Testis (tissue), 3 donors: ENCODE data around the gene TFF2. TPM values are rescaled to one million over a fixed set of nuclear protein-coding genes. Genes with fewer than 3 reads are reported as not detected.
A peak's percentile ranks its signal among the peaks of the same experiment; 100 is the strongest.

ENCODE experiments used
- DNase-seq: peaks from one replicate; pipeline ENCODE4 v3.0.0-alpha.2; 2019
- H3K27ac ChIP-seq, 2 donors: fragments of 200-600 bp; sonication (generic); one replicate each; pipeline ENCODE4 v1.5.1; 2019
- H3K27me3 ChIP-seq: fragments of 200-600 bp; sonication (generic); one replicate; pipeline ENCODE4 v1.5.1; 2019
- H3K36me3 ChIP-seq: fragments of 200-600 bp; sonication (generic); one replicate; pipeline ENCODE4 v1.5.1; 2017; ENCODE audit warnings: low read depth; ENCODE audit errors: missing control alignments
- H3K4me1 ChIP-seq: fragments of 200-600 bp; sonication (generic); one replicate; pipeline ENCODE4 v1.5.1; 2019
- H3K4me3 ChIP-seq, 2 donors: fragments of 200-600 bp; sonication (generic); one replicate each; pipeline ENCODE4 v1.5.1; 2017 to 2019
- H3K9me3 ChIP-seq: fragments of 200-600 bp; sonication (generic); one replicate; pipeline ENCODE4 v1.5.1; 2017
- POLR2A ChIP-seq: fragments of 450-650 bp; IDR thresholded peaks from one replicate; pipeline ENCODE4 v1.6.1; 2017; ENCODE audit warnings: antibody characterized with exemption, mild to moderate bottlenecking, moderate library complexity
- WGBS, 2 donors: methylation state at CpG; one replicate each; pipeline ENCODE4 v1.1.5; 2018; 5-methylcytosine and 5-hydroxymethylcytosine counted together
- intact Hi-C: fragments of 100-400 bp; cut with DNase I; formaldehyde crosslinking; loops from one replicate; pipeline ENCODE4 v1.15.1; 2023; ENCODE audit warnings: low total_unique reads
- polyA plus RNA-seq: library from polyadenylated mRNA; stranded (reverse); fragments of 350-450 nt; fragmentation: Illumina TruSeq; extraction: RNeasy Lipid Tissue Mini Kit (QIAGEN cat#74804); gene quantifications from one replicate; pipeline ENCODE4 v1.2.3, GENCODE V29; 2014; ENCODE audit warnings: low read depth, low replicate concordance; ENCODE audit not compliant: insufficient read depth
- total RNA-seq, 2 donors: library from RNA; depleted of rRNA; stranded (reverse); fragments of >200 nt; gene quantifications; one replicate each; pipeline ENCODE4 v1.2.3, GENCODE V29; 2016
- TF ChIP-seq, protein P1 (sequence below), 3 experiments: fragments of 450-650 bp in 2 of 3; fragments of 200-600 bp in 1 of 3; sonication (generic) in 1 of 3; IDR thresholded peaks; one replicate each; pipeline ENCODE4 v1.5.1; 2016 to 2019; ENCODE audit warnings: antibody characterized with exemption in 3 of 3, mild to moderate bottlenecking in 2 of 3, moderate library complexity in 1 of 3

The TFF2 gene
- total and polyA plus RNA-seq, 3 donors from 2014 or later: not detected

DNA sequence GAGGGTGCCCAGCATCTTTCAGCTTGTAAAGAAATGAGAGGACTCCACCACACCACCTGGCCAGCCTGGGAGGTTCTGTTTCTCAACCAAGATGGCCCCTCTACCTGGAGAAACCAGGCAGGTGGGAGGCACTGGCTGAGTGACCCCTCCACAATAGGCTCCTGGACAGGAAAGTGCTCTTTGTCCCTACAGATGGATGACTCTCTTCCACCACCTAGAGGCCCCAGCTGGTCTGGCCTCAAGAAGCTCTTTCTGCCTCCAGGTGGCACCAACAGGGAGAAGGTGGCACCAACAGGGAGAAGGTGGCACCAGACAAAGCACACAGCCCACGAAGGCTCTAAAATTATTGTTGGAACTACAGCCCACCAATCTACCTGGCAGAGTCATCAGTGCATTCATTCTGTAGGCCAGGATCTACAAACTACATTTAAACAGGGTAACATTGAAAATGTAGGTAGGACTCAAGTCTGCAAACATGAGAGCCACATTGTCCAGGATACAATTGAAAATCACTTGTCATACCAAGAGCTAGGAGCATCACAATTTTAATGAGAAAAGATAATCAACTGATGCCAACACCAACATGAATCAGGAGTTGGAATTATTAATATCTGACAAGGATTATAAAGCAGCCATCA is 30.7 kb upstream of the TFF2 start:
- intact Hi-C loops: no loop called here
- DNase-seq: peak; percentile 34

DNA sequence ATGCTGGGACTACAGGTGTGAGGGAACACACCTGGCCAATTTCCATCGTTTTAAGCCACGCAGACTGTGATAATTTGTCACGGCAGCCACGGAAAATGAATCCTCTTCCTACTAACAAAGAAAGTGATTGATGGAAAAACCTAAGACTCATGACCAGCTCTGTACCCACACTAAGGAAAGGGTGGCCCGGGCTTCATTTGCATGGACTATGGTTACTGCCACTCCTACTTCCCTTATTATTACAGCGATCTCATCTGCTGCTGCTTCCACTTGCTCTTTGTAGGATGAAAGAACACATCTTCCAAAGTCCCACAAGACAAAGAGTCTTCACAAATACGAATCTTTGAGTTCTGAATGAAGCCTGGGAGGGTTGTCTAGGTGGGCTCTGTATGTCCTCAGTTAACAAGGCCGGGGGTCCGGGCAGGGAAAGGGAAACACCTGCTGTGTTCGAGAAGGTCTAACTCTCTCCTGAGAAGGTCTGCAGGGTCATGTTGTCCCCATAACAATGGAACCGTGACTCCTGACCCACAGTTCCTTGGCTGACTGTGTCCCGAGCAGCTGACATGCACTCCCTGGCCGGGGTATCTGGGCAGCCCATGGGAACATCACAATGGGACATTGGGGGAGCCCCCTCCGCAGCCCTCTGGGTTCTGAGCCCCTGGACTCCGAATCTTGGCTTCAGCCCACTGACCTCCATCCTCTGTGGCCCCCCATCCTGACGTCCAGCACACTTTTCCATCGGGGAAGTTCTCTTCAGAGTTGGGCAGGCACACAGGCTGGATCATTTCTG is 28.8 kb upstream of the TFF2 start:
- H3K4me1 ChIP-seq: no peaks in the 10 kb centered on the region
- H3K27me3 ChIP-seq: no peaks in the 10 kb centered on the region
- 82 to 87% methylated on average over 16 to 17 of the region's 17 CpGs for WGBS, 2 donors
- DNase-seq: no peak
- no peaks in the 10 kb centered on the region for H3K36me3 ChIP-seq
- intact Hi-C loops: no loop called here
- TF ChIP-seq, protein P1, sequence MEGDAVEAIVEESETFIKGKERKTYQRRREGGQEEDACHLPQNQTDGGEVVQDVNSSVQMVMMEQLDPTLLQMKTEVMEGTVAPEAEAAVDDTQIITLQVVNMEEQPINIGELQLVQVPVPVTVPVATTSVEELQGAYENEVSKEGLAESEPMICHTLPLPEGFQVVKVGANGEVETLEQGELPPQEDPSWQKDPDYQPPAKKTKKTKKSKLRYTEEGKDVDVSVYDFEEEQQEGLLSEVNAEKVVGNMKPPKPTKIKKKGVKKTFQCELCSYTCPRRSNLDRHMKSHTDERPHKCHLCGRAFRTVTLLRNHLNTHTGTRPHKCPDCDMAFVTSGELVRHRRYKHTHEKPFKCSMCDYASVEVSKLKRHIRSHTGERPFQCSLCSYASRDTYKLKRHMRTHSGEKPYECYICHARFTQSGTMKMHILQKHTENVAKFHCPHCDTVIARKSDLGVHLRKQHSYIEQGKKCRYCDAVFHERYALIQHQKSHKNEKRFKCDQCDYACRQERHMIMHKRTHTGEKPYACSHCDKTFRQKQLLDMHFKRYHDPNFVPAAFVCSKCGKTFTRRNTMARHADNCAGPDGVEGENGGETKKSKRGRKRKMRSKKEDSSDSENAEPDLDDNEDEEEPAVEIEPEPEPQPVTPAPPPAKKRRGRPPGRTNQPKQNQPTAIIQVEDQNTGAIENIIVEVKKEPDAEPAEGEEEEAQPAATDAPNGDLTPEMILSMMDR (IDR thresholded peaks at IDR 0.05): no peak
- no peak for TF ChIP-seq POLR2A
- H3K4me3 ChIP-seq: no peak overlapping the region
- no peak overlapping the region for H3K27ac ChIP-seq
- no peaks in the 10 kb centered on the region for H3K9me3 ChIP-seq

More for the DNA sequence above, 30.7 kb upstream of the TFF2 start:
- H3K27ac ChIP-seq: no peak overlapping the region
- H3K4me3 ChIP-seq: no peak overlapping the region
- TF ChIP-seq, protein P1 (IDR thresholded peaks at IDR 0.05): peak in 2 of 3 experiments; percentile 20 to 37
- no peak for TF ChIP-seq POLR2A
- H3K4me1 ChIP-seq: no peaks in the 10 kb centered on the region
- no peaks in the 10 kb centered on the region for H3K27me3 ChIP-seq
- no peaks in the 10 kb centered on the region for H3K36me3 ChIP-seq
- H3K9me3 ChIP-seq: no peaks in the 10 kb centered on the region
- WGBS, 2 donors: 76 to 88% methylated on average over 1 of the region's 1 CpG

DNA sequence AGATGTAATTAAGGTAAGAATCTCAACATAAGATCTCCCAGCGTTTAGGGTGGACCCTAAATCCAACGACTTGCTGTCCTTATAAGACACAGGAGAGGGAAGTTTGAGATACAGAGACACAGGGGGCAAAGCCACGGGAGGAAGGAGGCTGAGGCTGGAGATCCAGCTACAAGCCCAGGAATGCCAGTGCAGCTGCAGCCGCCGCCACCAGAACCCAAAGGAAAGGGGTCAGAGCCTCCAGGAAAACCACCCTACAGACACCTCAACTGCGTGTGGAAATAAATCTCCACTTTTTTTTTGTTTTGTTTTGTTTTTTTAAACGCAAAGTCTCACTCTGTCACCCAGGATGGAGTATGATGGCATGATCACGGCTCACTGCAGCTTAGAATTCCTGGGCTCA is 27.6 kb upstream of the TFF2 start:
- DNase-seq: no peak
- intact Hi-C loops: no loop called here
- H3K4me3 ChIP-seq: no peak overlapping the region
- H3K27ac ChIP-seq: no peak overlapping the region
- H3K27me3 ChIP-seq: no peaks in the 10 kb centered on the region
- TF ChIP-seq, protein P1 (IDR thresholded peaks at IDR 0.05): no peak
- no peak for TF ChIP-seq POLR2A
- H3K36me3 ChIP-seq: no peaks in the 10 kb centered on the region
- 82 to 86% methylated on average over 8 of the region's 8 CpGs for WGBS, 2 donors
- no peaks in the 10 kb centered on the region for H3K9me3 ChIP-seq
- no peaks in the 10 kb centered on the region for H3K4me1 ChIP-seq

DNA sequence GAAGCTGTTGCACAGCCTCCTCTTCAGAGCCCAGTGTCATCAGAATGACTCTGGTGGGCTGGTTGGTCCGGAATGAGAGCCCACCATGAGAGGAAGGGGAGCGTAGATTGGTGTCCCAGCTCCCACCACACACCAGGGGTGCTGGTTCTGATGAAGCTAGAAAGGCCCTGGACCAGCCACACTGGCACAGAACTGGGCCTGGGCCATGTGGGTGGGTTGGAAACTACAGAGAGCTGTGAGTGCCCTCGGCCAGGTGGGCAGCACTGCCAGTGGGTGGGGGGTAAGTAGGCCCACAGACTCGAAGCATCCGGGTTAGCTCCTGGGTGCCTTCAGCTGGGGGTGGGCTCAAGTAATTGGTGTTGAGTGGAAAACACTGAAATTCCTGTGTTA is 27.2 kb upstream of the TFF2 start:
- no peaks in the 10 kb centered on the region for H3K4me1 ChIP-seq
- no peak for DNase-seq
- no peak for TF ChIP-seq POLR2A
- TF ChIP-seq, protein P1 (IDR thresholded peaks at IDR 0.05): no peak
- no peaks in the 10 kb centered on the region for H3K27me3 ChIP-seq
- 82 to 91% methylated on average over 5 of the region's 5 CpGs for WGBS, 2 donors
- no peak overlapping the region for H3K4me3 ChIP-seq
- H3K9me3 ChIP-seq: no peaks in the 10 kb centered on the region
- H3K36me3 ChIP-seq: no peaks in the 10 kb centered on the region
- intact Hi-C loops: no loop called here
- H3K27ac ChIP-seq: no peak overlapping the region
